Glutamatergic neuron (in vitro differentiated cells): ENCODE data around the gene GDF7. TPM values are rescaled to one million over a fixed set of nuclear protein-coding genes. Genes with fewer than 3 reads are reported as not detected.

Source experiments
- DNase-seq: peaks from one replicate; pipeline ENCODE4 v3.0.0; 2022
- H3K27ac Mint-ChIP-seq: one replicate; pipeline ENCODE4 v1.8.0; 2020; ENCODE audit warnings: mild to moderate bottlenecking, mixed read lengths, inconsistent platforms; ENCODE audit not compliant: unreplicated experiment
- H3K27me3 Mint-ChIP-seq: one replicate; pipeline ENCODE4 v1.8.0; 2020; ENCODE audit warnings: mild to moderate bottlenecking, moderate library complexity, mixed read lengths, inconsistent platforms; ENCODE audit not compliant: unreplicated experiment
- H3K36me3 Mint-ChIP-seq: one replicate; pipeline ENCODE4 v1.8.0; 2020; ENCODE audit warnings: mild to moderate bottlenecking, mixed read lengths, inconsistent platforms; ENCODE audit not compliant: unreplicated experiment
- H3K4me1 Mint-ChIP-seq: one replicate; pipeline ENCODE4 v1.8.0; 2020; ENCODE audit warnings: mild to moderate bottlenecking, low read depth, mixed read lengths, inconsistent platforms; ENCODE audit not compliant: unreplicated experiment
- H3K4me3 Mint-ChIP-seq: one replicate; pipeline ENCODE4 v1.8.0; 2020; ENCODE audit warnings: mild to moderate bottlenecking, mixed read lengths, inconsistent platforms; ENCODE audit not compliant: unreplicated experiment
- H3K9me3 Mint-ChIP-seq: one replicate; pipeline ENCODE4 v1.8.0; 2020; ENCODE audit warnings: mild to moderate bottlenecking, moderate library complexity, mixed read lengths, inconsistent platforms; ENCODE audit not compliant: unreplicated experiment
- CTCF ChIP-seq: fragments of 200-600 bp; sonication (generic); IDR thresholded peaks from one replicate; pipeline ENCODE4 v1.5.0; 2021; ENCODE audit not compliant: partially characterized antibody, unreplicated experiment
- total RNA-seq: library from RNA; stranded (reverse); fragmentation: NEBNext Ultra II Directional; extraction: Animal tissue kit (Norgen Biotek cat#: 25700); gene quantifications from one replicate; pipeline ENCODE4 v1.2.1, GENCODE V29; 2021; ENCODE audit not compliant: unreplicated experiment

GDF7 gene
- total RNA-seq, 1 donor from 2014 or later, result not detected

- Mint-ChIP-seq H3K27me3 (peaks cover 33% of the 10 kb centered on the region), H3K4me3 (no peak overlapping the region), H3K4me1 (no peaks in the 10 kb centered on the region), H3K9me3 (peaks cover 8% of the 10 kb centered on the region), H3K36me3 (no peaks in the 10 kb centered on the region), H3K27ac (no peak overlapping the region)
- TF ChIP-seq CTCF, result no peak
- no peak for DNase-seq
These were observed 2.8 kb downstream of the GDF7 start for GRCh38 chr2:20669562-20670314.

GRCh38 chr2:20670315-20671035 lies 3.5 kb downstream of the GDF7 start:
- peaks cover 10% of the 10 kb centered on the region for H3K9me3 Mint-ChIP-seq
- no peaks in the 10 kb centered on the region for H3K36me3 Mint-ChIP-seq

GRCh38 chr2:20671036-20671735 lies 4.2 kb downstream of the GDF7 start:
- Mint-ChIP-seq H3K27ac (no peak overlapping the region), H3K27me3 (peaks cover 28% of the 10 kb centered on the region), H3K9me3 (peaks cover 10% of the 10 kb centered on the region), H3K4me1 (peaks cover 2% of the 10 kb centered on the region), H3K4me3 (no peak overlapping the region), H3K36me3 (no peaks in the 10 kb centered on the region)
- TF ChIP-seq CTCF, result no peak
- no peak for DNase-seq

More at GRCh38 chr2:20670315-20671035, 3.5 kb downstream of the GDF7 start:
- Mint-ChIP-seq H3K4me1 (peaks cover 2% of the 10 kb centered on the region), H3K27me3 (peaks cover 31% of the 10 kb centered on the region), H3K27ac (no peak overlapping the region), H3K4me3 (no peak overlapping the region)
- DNase-seq, result no peak
- no peak for TF ChIP-seq CTCF

GRCh38 chr2:20671736-20672080 lies 4.8 kb downstream of the GDF7 start:
- Mint-ChIP-seq H3K4me3 (no peak overlapping the region), H3K9me3 (peaks cover 10% of the 10 kb centered on the region), H3K36me3 (no peaks in the 10 kb centered on the region), H3K27ac (no peak overlapping the region), H3K4me1 (peaks cover 2% of the 10 kb centered on the region), H3K27me3 (peaks cover 27% of the 10 kb centered on the region)
- no peak for DNase-seq
- no peak for TF ChIP-seq CTCF
